Measurements from ENCODE around the gene PRCC. TPM values are rescaled to one million over a fixed set of nuclear protein-coding genes. Genes with fewer than 3 reads are reported as not detected.

The PRCC gene
- total RNA-seq, 1 donor from 2014 or later = 79.1 TPM

- Mint-ChIP-seq H3K27me3 (peaks cover 35% of the 10 kb centered on the region), H3K4me1 (ENCODE audit: unreplicated experiment) (peaks cover 29% of the 10 kb centered on the region), H3K27ac (no peak overlapping the region), H3K36me3 (no peaks in the 10 kb centered on the region), H3K9me3 (no peaks in the 10 kb centered on the region), H3K4me3 (no peak overlapping the region)
- no peak for TF ChIP-seq CTCF (conservative IDR thresholded peaks at IDR 0.05)
- DNase-seq (ENCODE audit: extremely low spot score, unreplicated experiment) = no peak
Measured at GRCh38 chr1:156809281-156809680, 41.9 kb downstream of the PRCC start.

GRCh38 chr1:156809711-156810366 lies 42.5 kb downstream of the PRCC start:
- no peaks in the 10 kb centered on the region for H3K9me3 Mint-ChIP-seq
- H3K4me3 Mint-ChIP-seq = no peak overlapping the region
- peaks cover 29% of the 10 kb centered on the region for H3K4me1 Mint-ChIP-seq (ENCODE audit: unreplicated experiment)
- no peak for TF ChIP-seq CTCF (conservative IDR thresholded peaks at IDR 0.05)
- peaks cover 40% of the 10 kb centered on the region for H3K27me3 Mint-ChIP-seq
- DNase-seq (ENCODE audit: extremely low spot score, unreplicated experiment) = no peak
- H3K36me3 Mint-ChIP-seq = no peaks in the 10 kb centered on the region
- no peak overlapping the region for H3K27ac Mint-ChIP-seq

- no peak for TF ChIP-seq CTCF (conservative IDR thresholded peaks at IDR 0.05)
- peaks cover 45% of the 10 kb centered on the region for H3K27me3 Mint-ChIP-seq
- H3K27ac Mint-ChIP-seq = no peak overlapping the region
- no peak overlapping the region for H3K4me3 Mint-ChIP-seq
- no peak for DNase-seq (ENCODE audit: extremely low spot score, unreplicated experiment)
- no peaks in the 10 kb centered on the region for H3K9me3 Mint-ChIP-seq
- no peaks in the 10 kb centered on the region for H3K36me3 Mint-ChIP-seq
- H3K4me1 Mint-ChIP-seq (ENCODE audit: unreplicated experiment) = peaks cover 25% of the 10 kb centered on the region
Measured at GRCh38 chr1:156811168-156811567, 43.8 kb downstream of the PRCC start.

GRCh38 chr1:156812293-156812990 lies 45.1 kb downstream of the PRCC start:
- Mint-ChIP-seq H3K4me3 (peak overlapping the region; percentile 26), H3K4me1 (ENCODE audit: unreplicated experiment) (peaks cover 25% of the 10 kb centered on the region), H3K27me3 (peaks cover 51% of the 10 kb centered on the region)

GRCh38 chr1:156813298-156813697 lies 46.0 kb downstream of the PRCC start:
- TF ChIP-seq CTCF (conservative IDR thresholded peaks at IDR 0.05) = no peak
- Mint-ChIP-seq H3K27ac (no peak overlapping the region), H3K4me3 (peak overlapping the region; percentile 78), H3K27me3 (peaks cover 43% of the 10 kb centered on the region), H3K4me1 (ENCODE audit: unreplicated experiment) (peaks cover 25% of the 10 kb centered on the region), H3K36me3 (no peaks in the 10 kb centered on the region), H3K9me3 (no peaks in the 10 kb centered on the region)
- no peak for DNase-seq (ENCODE audit: extremely low spot score, unreplicated experiment)

More at GRCh38 chr1:156812293-156812990, 45.1 kb downstream of the PRCC start:
- no peak for DNase-seq (ENCODE audit: extremely low spot score, unreplicated experiment)
- Mint-ChIP-seq H3K9me3 (no peaks in the 10 kb centered on the region), H3K36me3 (no peaks in the 10 kb centered on the region), H3K27ac (no peak overlapping the region)
- no peak for TF ChIP-seq CTCF (conservative IDR thresholded peaks at IDR 0.05)

Measured in type B pancreatic cell (in vitro differentiated cells).